ENCODE results near the gene TBC1D22B.

GRCh38 chr6:37357288-37357687 lies 99.7 kb downstream of the TBC1D22B start:
- TF ChIP-seq, protein P1, sequence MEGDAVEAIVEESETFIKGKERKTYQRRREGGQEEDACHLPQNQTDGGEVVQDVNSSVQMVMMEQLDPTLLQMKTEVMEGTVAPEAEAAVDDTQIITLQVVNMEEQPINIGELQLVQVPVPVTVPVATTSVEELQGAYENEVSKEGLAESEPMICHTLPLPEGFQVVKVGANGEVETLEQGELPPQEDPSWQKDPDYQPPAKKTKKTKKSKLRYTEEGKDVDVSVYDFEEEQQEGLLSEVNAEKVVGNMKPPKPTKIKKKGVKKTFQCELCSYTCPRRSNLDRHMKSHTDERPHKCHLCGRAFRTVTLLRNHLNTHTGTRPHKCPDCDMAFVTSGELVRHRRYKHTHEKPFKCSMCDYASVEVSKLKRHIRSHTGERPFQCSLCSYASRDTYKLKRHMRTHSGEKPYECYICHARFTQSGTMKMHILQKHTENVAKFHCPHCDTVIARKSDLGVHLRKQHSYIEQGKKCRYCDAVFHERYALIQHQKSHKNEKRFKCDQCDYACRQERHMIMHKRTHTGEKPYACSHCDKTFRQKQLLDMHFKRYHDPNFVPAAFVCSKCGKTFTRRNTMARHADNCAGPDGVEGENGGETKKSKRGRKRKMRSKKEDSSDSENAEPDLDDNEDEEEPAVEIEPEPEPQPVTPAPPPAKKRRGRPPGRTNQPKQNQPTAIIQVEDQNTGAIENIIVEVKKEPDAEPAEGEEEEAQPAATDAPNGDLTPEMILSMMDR (IDR thresholded peaks at IDR 0.05; ENCODE audit: insufficient read depth, low read length, poor library complexity, severe bottlenecking), result no peak
- no peak for TF ChIP-seq EZH2phosphoT487 (conservative IDR thresholded peaks at IDR 0.05; ENCODE audit: low read length)

All from SU-DHL-6 (cell line).